Vagina (tissue), 2 donors: ENCODE results near the gene TBC1D14.

Source experiments
- POLR2A ChIP-seq, 2 donors: fragments of 450-650 bp; IDR thresholded peaks; one replicate each; pipeline ENCODE4 v1.6.1; 2017; ENCODE audit warnings: antibody characterized with exemption in 2 of 2, mild to moderate bottlenecking in 2 of 2, moderate library complexity in 2 of 2
- POLR2AphosphoS5 ChIP-seq, 2 donors: sonication (generic); formaldehyde crosslinking; IDR thresholded peaks; one replicate each; pipeline ENCODE4 v1.9.0; 2017; ENCODE audit warnings: antibody characterized with exemption in 2 of 2, mild to moderate bottlenecking in 2 of 2, low read depth in 1 of 2; ENCODE audit not compliant: insufficient read depth in 1 of 2
- TF ChIP-seq, protein P1 (sequence below), 3 experiments: fragments of 450-650 bp in 2 of 3; fragments of 200-600 bp in 1 of 3; sonication (generic) in 1 of 3; IDR thresholded peaks; one replicate each; pipeline ENCODE4 v1.5.1; 2017 to 2019; ENCODE audit warnings: antibody characterized with exemption in 3 of 3, mild to moderate bottlenecking in 2 of 3, moderate library complexity in 2 of 3

DNA sequence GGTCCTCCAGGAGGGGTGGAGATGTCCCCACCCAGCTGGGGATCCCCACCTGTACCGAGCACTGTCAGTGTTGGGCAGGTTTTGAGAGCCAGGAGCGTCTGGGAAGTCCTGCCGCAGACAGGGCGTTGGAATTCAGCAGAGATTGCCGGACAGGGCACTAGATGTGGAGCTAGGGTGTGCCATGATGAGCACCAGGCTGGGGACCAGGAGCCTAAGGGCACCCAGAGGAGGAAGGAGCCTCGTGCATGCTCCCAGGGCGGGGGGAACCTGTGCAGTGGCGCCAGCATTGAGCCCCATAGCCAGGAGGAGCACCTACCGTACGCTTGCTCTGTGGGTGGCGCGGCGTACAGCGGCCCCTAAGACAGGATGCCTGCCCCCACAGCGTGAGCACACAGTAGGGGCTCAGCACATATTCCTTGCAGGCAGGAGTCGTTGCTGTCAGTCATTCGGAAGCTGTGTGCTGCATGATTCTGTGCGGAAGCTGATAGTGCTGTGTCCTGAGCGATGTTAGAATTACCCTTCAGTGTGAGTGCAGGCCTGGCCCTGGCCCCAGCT, 114.8 kb downstream of the TBC1D14 start:
- TF ChIP-seq POLR2AphosphoS5 (IDR thresholded peaks at IDR 0.05; ENCODE audit: insufficient read depth in 1 of 2, low read depth in 1 of 2) (no peak), POLR2A (IDR thresholded peaks at IDR 0.05) (no peak)
- TF ChIP-seq, protein P1, sequence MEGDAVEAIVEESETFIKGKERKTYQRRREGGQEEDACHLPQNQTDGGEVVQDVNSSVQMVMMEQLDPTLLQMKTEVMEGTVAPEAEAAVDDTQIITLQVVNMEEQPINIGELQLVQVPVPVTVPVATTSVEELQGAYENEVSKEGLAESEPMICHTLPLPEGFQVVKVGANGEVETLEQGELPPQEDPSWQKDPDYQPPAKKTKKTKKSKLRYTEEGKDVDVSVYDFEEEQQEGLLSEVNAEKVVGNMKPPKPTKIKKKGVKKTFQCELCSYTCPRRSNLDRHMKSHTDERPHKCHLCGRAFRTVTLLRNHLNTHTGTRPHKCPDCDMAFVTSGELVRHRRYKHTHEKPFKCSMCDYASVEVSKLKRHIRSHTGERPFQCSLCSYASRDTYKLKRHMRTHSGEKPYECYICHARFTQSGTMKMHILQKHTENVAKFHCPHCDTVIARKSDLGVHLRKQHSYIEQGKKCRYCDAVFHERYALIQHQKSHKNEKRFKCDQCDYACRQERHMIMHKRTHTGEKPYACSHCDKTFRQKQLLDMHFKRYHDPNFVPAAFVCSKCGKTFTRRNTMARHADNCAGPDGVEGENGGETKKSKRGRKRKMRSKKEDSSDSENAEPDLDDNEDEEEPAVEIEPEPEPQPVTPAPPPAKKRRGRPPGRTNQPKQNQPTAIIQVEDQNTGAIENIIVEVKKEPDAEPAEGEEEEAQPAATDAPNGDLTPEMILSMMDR (IDR thresholded peaks at IDR 0.05) = no peak
